DMS 273 (cell line): ENCODE results near the gene IGFL2.
"Not testable (repeated sequence)": the region's sequence is repeated elsewhere in the genome, so short reads cannot be mapped to it uniquely, and the experiment has no call there.

Experiments
- DNase-seq: peaks from one replicate; lab custom pipeline; 2025; ENCODE audit not compliant: unreplicated experiment; lab: John Stamatoyannopoulos, UW

The IGFL2 gene

GRCh38 chr19:46141421-46141820, 6.6 kb upstream of the IGFL2 start:
- no peak for DNase-seq

- no peak for DNase-seq
Observed at GRCh38 chr19:46142294-46142693, 5.7 kb upstream of the IGFL2 start.

GRCh38 chr19:46144756-46145155, 3.3 kb upstream of the IGFL2 start:
- DNase-seq: no peak

GRCh38 chr19:46147166-46147740, 785 bp upstream of the IGFL2 start:
- no peak for DNase-seq

- DNase-seq: no peak
Observed at GRCh38 chr19:46150606-46151005, 2.6 kb downstream of the IGFL2 start.

GRCh38 chr19:46155237-46155636, 7.2 kb downstream of the IGFL2 start:
- DNase-seq: no peak

GRCh38 chr19:46159418-46160232, 11.6 kb downstream of the IGFL2 start:
- DNase-seq: no peak

GRCh38 chr19:46160233-46160775, 12.3 kb downstream of the IGFL2 start:
- DNase-seq: no peak

GRCh38 chr19:46161642-46162257, 13.7 kb downstream of the IGFL2 start:
- DNase-seq: not testable (repeated sequence)

- no peak for DNase-seq
Observed at GRCh38 chr19:46162731-46163130, 14.7 kb downstream of the IGFL2 start.

- no peak for DNase-seq
Observed at GRCh38 chr19:46173886-46174480, 25.9 kb downstream of the IGFL2 start.

- no peak for DNase-seq
Observed at GRCh38 chr19:46176116-46176860, 28.2 kb downstream of the IGFL2 start.

GRCh38 chr19:46179076-46179759, 31.2 kb downstream of the IGFL2 start:
- DNase-seq: no peak

- no peak for DNase-seq
Observed at GRCh38 chr19:46180701-46181387, 32.8 kb downstream of the IGFL2 start.

- DNase-seq: no peak
Observed at GRCh38 chr19:46181388-46181779, 33.3 kb downstream of the IGFL2 start.

GRCh38 chr19:46182476-46182875, 34.4 kb downstream of the IGFL2 start:
- no peak for DNase-seq

GRCh38 chr19:46184775-46185710, 37.0 kb downstream of the IGFL2 start:
- DNase-seq: not testable (repeated sequence)

- no peak for DNase-seq
Observed at GRCh38 chr19:46186101-46186716, 38.2 kb downstream of the IGFL2 start.
